GM21526 (cell line): ENCODE results near the gene OR52A1.
A peak's percentile ranks its signal among the peaks of the same experiment; 100 is the strongest.

Experiments used
- ATAC-seq: cut with Tn5 transposase; IDR thresholded peaks from one replicate; pipeline ENCODE4 v1.9.1; 2021; ENCODE audit warnings: moderate library complexity; ENCODE audit not compliant: unreplicated experiment, low FRiP score

The OR52A1 gene

DNA sequence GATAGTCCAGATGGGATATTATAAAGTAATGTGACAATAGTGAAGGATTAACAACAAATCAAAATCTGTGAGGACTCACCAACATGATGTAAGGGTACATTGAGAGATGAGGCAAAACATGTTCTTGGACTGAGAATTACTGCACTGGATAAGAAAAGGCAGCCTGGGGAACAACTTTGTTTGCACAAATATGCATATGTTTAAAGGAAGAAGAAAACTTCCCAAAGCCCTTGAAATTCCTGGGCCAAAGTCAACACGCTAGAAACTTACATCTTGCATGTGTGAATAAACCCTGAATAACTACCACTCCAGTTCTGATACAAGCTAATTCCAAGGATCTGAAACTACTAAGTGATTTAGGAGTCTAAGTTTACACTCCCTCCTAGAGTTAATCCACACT lies 17.5 kb downstream of the OR52A1 start:
- no peak for ATAC-seq

DNA sequence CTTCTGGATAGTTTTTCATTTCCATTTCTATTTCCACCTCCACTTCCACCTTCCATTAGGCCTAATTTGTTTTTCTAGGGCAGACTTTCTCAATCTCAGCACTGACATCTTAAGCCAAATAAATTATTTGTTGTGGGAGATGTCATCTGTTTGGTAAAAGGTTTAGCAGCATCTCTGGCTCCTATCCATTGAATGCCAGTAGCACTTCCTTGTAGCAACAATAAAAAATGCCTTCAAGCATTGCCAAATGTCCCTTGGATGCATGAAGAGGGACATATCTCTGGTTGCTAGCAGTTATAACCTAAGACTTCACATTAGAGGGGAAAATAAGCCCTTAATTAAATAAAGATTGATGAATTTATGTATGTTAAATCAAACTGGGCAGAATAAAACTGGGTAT lies 18.3 kb downstream of the OR52A1 start:
- no peak for ATAC-seq

GRCh38 chr11:5131584-5132335 lies 22.8 kb downstream of the OR52A1 start:
- ATAC-seq: no peak

GRCh38 chr11:5129457-5129877 lies 25.1 kb downstream of the OR52A1 start:
- ATAC-seq: no peak

DNA sequence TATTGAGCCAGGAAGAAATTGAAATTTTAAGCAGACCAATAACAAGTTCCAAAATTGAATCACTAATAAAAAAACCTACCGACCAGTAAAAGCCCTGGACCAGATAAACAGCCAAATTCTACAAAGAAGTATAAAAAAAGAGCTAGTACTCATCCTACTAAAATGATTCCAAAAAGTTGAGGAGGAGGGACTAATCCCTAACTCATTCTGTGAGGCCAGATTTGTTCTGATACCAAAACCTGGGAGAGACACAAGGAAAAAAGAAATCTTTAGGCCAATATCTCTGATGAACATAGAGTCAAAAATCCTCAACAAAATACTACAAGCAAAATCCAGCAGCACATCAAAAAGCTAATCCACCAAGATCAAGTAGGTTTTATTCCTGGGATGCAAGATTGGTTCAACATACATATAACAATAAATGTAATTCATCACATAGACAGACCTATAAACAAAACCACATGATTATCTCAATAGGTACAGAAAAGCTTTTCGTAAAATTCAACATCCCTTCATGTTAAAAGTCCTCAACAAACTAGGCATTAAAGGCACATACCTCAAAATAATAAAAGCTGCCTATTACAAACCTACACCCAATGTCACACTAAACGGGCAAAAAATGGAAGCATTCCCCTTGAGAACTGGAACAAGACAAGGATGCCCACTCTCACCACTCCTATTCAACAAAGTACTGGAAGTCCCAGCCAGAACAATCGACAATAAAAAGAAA lies 29.5 kb downstream of the OR52A1 start:
- no peak for ATAC-seq

DNA sequence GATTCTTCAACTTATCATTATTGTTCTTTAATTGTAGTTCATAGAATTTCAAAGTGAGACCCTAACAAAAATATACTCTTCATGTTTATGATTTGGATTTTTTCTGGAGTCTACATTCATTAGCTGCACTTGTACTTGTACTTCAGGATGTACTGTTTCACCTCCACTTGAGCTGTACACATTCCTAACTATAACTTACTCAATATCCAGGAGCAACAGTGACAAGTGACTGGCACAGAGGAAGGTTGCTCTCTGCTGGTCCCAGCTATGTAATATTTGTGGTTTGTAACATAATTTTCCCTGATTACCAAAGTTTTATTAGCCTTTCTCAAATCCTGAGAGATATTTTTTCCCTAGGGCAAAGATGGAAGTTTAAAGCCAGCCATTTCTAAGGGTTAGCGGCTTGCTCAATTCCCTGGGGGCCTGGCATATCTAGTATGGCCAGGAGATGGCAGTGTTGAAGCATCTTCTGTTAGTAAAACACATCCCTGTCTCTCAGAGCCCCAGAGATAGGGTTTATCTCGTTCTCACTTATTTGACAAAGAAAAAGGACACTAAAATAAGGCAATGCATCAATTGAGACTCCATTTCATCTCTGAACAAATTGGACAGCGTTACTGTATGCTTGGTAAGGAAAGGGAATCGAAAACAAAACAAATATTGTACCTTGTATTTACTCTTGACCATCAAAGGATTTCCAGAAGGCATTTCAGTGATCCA lies 30.6 kb downstream of the OR52A1 start:
- peak; percentile 94 for ATAC-seq

DNA sequence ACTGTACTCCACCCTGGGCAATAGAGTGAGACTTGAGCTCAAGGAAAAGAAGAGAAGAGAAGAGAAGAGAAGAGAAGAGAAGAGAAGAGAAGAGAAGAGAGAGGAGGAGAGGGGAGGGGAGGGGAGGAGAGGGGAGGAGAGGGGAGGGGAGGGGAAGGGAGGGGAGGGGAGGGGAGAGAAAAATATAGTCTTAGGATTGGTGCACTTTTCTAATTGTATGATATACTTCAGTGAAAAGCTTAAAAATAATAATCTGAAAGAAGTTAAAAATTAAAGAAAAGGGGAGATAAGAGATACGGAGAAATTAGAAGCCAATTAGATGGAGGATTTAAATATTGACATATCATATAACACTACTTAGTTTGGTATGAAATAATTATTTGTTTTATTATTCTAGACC lies 35.7 kb downstream of the OR52A1 start:
- no peak for ATAC-seq

DNA sequence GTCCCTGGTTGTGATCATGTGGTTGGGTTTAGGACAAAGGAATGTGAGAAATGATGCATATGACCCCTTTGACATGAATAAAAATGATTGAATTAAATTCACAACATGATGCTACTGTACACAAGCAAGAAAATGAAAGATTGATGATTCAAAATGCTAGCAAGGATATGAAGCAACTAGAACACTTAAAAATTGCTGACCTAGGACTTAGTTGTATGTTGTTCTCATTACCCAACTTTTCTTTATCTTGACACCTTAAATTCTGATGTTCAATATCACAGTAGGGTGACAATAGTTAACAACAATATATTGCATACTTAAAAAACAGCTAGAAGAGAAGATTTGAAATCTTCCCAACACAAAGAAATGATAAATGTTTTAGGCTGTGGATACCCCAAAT lies 37.0 kb downstream of the OR52A1 start:
- ATAC-seq: no peak

DNA sequence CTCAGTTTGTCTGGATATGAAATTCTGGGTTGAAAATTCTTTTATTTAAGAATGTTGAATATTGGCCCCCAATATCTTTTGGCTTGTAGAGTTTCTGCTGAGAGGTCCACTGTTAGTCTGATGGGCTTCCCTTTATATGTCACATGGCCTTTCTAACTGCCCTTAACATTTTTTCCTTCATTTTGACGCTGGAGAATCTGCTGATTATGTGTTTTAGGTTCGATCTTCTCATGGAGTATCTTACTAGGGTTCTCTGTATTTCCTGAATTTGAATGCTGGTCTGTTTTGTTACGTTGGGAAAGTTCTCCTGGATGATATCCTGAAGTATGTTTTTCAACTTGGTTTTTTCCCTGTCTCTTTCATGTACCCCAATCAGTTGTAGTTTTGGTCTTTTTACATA lies 39.2 kb downstream of the OR52A1 start:
- ATAC-seq: no peak

DNA sequence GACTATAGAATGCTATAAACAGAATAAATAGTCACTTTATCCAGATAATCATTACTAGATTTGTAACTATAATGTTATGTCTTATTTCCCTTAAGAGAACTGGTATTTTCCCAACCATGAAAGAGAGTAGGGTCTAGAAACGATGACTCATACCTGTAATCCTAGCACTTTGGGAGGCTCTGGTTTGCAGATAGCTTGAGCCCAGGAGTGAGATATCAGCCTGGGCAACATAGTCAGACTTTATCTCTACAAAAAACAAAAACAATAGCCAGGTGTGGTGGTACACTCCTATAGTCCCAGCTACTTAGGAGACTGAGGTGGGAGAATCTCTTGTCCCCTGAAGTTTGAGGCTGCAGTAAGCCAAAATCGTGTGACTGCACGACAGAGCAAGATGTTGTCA lies 47.3 kb downstream of the OR52A1 start:
- ATAC-seq: no peak

DNA sequence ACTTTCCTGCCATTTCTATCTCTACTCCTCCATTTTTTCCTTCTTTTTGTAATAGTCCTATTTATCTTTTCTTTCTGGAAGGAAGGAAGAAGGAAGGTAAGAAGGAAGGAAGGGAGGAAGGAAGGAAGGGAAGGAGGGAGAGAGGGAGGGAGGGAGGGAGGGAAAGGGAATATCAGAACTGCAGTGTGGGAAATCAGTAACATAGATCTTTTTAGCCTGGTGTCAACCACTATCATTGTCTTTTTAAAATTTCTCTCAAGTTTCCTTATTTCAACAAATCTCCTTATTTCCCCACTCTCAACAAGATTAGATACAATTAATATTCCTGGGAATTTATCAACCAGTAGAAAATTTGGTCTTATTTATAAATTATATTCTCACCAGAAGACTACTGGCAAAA lies 51.5 kb downstream of the OR52A1 start:
- no peak for ATAC-seq

- no peak for ATAC-seq
Measured at GRCh38 chr11:5102246-5102645, 52.3 kb downstream of the OR52A1 start.

- ATAC-seq: no peak
Measured at GRCh38 chr11:5096011-5096410, 58.5 kb downstream of the OR52A1 start.
